DND-41 (cell line): ENCODE results near the gene PPAT.

Experiments used
- ATAC-seq: fragments of 200-7000 bp; cut with Tn5 transposase; 3 replicates; pipeline ENCODE4 v1.9.1; 2021; ENCODE audit warnings: low read depth; ENCODE audit not compliant: insufficient read depth
- DNase-seq: peaks from one replicate; pipeline ENCODE4 v3.0.0-alpha.2; 2020
- H2AFZ ChIP-seq: 2 replicates; pipeline ENCODE4 v1.6.0; 2012; ENCODE audit warnings: low read depth, low read length
- H3K27ac ChIP-seq: 2 replicates; pipeline ENCODE4 v1.5.1; 2012; ENCODE audit warnings: low read length, inconsistent platforms
- H3K27me3 ChIP-seq: fragments of 200-600 bp; sonication (generic); 2 replicates; pipeline ENCODE4 v1.6.0; 2012; ENCODE audit warnings: low read length, mild to moderate bottlenecking, inconsistent platforms; ENCODE audit not compliant: insufficient read depth, poor library complexity
- H3K36me3 ChIP-seq: 2 replicates; pipeline ENCODE4 v1.5.1; 2012; ENCODE audit warnings: low read length, inconsistent platforms; ENCODE audit not compliant: insufficient read depth
- H3K4me1 ChIP-seq: 2 replicates; pipeline ENCODE4 v1.5.1; 2012; ENCODE audit warnings: mild to moderate bottlenecking, low read length; ENCODE audit not compliant: insufficient read depth
- H3K4me2 ChIP-seq: 2 replicates; pipeline ENCODE4 v1.6.0; 2012; ENCODE audit warnings: mild to moderate bottlenecking, moderate library complexity, low read length, inconsistent platforms; ENCODE audit not compliant: insufficient read depth
- H3K4me3 ChIP-seq, 2 experiments: fragments of 200-600 bp in 1 of 2; shearing (Covaris generic) in 1 of 2; 2 replicates each; pipeline ENCODE4 v1.5.1; 2012 to 2016; ENCODE audit warnings: inconsistent platforms in 2 of 2, low read length in 2 of 2, mild to moderate bottlenecking in 2 of 2, low read depth in 1 of 2, moderate library complexity in 1 of 2
- H3K79me2 ChIP-seq: 2 replicates; pipeline ENCODE4 v1.6.0; 2012; ENCODE audit warnings: low read length, inconsistent platforms; ENCODE audit not compliant: insufficient read depth
- H3K9ac ChIP-seq: 2 replicates; pipeline ENCODE4 v1.6.0; 2012; ENCODE audit warnings: low read depth, mild to moderate bottlenecking, inconsistent platforms, low read length, moderate library complexity
- H3K9me3 ChIP-seq: 2 replicates; pipeline ENCODE4 v1.5.1; 2012; ENCODE audit warnings: low read length, moderate library complexity, mild to moderate bottlenecking, inconsistent platforms; ENCODE audit not compliant: insufficient read depth, severe bottlenecking
- H4K20me1 ChIP-seq: 2 replicates; pipeline ENCODE4 v1.6.0; 2012; ENCODE audit warnings: low read length; ENCODE audit not compliant: insufficient read depth
- EZH2 ChIP-seq: IDR thresholded peaks from 3 replicates; pipeline ENCODE4 v1.6.1; 2012; ENCODE audit warnings: borderline replicate concordance, low read depth, mild to moderate bottlenecking, moderate library complexity, low read length, inconsistent platforms; ENCODE audit not compliant: severe bottlenecking
- TF ChIP-seq, protein P1 (sequence below): IDR thresholded peaks from 2 replicates; pipeline ENCODE4 v1.5.1; 2012; ENCODE audit warnings: borderline replicate concordance, low read length, moderate library complexity, mild to moderate bottlenecking; ENCODE audit not compliant: poor library complexity, severe bottlenecking; ENCODE audit errors: extremely low read depth

Gene PPAT

DNA sequence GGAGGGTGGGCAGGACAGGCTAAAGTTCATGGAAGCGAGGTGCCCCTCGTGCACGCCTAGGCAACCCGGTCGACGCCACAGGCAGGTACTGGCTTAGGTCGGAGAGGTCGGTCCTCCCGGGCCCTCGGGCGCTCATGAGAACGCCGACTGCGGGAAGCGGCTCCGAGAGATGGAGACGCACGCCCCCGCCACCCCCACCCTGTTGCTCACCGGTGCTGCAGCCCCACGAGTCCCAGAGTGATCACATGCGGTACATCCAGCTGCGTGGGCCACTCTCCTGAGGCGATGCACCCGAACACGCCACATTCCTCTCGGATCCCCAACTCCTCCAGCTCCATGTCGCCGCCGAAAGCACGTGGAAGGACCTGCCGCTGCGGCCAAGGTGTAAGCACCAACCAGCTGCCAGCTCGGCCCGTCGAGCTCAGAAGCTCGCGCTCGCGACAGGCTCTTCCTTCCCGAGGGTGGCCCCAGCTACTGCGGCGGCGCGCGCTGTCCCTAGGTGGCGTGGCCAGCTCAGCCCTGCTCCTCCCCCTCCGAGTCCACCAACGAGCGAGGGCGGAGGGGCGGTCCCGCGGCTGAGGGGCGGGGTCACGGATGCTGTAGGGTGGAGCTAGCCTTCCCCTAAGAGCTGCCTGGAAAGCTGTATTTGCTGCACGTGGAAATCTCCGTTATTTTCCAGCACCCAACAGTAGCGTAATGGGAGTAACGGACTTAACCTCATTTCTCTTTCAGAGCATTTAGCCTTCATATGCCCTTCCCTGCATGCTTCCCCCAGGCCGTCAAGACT is at the start of gene PPAT:
TSS of gene PPAT (minus strand) at position 476 of the 787 bp plus-strand sequence. CDS start at position 338, 138 bp downstream.
- Histone ChIP-seq H3K36me3 (peaks cover 20% of the 10 kb centered on the region), H2AFZ (peak within 1 kb of the TSS; percentile 97), H3K4me1 (peaks cover 56% of the 10 kb centered on the region), H3K4me2 (peak within 1 kb of the TSS; percentile 89), H3K27ac (peak within 1 kb of the TSS; percentile 100), H3K27me3 (no peaks in the 10 kb centered on the region), H3K9me3 (no peaks in the 10 kb centered on the region), H3K4me3 (peak within 1 kb of the TSS; percentile 83 to 99), H3K79me2 (peaks cover 94% of the 10 kb centered on the region), H3K9ac (peak within 1 kb of the TSS; percentile 87), H4K20me1 (peaks cover 44% of the 10 kb centered on the region)
- peak; percentile 76 for ATAC-seq
- DNase-seq, result peak; percentile 98
- TF ChIP-seq, protein P1, sequence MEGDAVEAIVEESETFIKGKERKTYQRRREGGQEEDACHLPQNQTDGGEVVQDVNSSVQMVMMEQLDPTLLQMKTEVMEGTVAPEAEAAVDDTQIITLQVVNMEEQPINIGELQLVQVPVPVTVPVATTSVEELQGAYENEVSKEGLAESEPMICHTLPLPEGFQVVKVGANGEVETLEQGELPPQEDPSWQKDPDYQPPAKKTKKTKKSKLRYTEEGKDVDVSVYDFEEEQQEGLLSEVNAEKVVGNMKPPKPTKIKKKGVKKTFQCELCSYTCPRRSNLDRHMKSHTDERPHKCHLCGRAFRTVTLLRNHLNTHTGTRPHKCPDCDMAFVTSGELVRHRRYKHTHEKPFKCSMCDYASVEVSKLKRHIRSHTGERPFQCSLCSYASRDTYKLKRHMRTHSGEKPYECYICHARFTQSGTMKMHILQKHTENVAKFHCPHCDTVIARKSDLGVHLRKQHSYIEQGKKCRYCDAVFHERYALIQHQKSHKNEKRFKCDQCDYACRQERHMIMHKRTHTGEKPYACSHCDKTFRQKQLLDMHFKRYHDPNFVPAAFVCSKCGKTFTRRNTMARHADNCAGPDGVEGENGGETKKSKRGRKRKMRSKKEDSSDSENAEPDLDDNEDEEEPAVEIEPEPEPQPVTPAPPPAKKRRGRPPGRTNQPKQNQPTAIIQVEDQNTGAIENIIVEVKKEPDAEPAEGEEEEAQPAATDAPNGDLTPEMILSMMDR, result peak; percentile 25
- no peak for TF ChIP-seq EZH2

DNA sequence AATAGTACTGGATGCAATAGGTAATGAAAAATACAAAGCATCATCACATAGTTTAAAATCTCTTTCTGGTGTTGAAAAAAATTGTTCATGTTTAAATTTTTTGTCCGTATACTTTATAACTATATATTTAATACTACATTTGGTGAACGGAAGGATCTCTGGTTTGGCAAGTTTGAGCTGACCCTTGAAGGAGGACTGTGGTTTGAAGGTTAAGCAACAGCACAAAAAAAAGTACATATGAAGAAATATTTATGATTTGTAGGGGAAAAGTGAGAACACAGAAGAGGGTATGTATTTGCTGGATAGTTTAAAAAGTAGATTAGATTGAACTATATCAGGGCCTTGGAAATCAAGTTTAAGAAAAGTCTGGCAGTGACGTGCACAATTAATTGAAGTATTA is 45.3 kb upstream of the PPAT start:
- Histone ChIP-seq H4K20me1 (no peaks in the 10 kb centered on the region), H3K27ac (no peak overlapping the region), H3K9ac (no peak overlapping the region), H3K4me1 (no peaks in the 10 kb centered on the region), H3K36me3 (peaks cover 84% of the 10 kb centered on the region), H3K27me3 (no peaks in the 10 kb centered on the region), H2AFZ (no peak overlapping the region), H3K79me2 (no peaks in the 10 kb centered on the region), H3K4me2 (no peak overlapping the region), H3K4me3 (no peak overlapping the region), H3K9me3 (no peaks in the 10 kb centered on the region)
- DNase-seq (no peak), ATAC-seq (no peak)
- no peak for TF ChIP-seq EZH2
- TF ChIP-seq, protein P1, result no peak

DNA sequence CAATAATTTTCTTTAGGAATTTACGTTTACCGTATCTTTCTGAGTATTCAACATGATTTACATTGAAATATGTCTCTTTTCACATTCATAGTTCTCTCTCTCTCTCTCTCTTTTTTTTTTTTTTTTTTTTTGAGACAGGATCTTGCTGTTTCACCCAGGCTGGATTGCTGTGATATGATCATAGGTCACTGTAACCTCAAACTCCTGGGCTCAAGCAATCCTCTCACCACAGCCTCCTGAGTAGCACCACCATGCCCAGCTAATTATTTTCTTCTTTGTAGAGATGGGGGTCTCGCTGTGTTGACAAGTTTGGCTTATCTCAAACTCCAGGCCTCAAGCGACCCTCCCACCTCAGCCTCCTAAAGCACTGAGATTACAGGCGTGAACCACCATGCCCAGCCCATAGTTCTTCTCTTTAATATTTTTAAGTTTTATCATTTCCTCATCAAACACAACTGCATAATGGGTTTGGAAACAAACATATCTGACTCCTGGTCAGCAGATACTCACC is 41.8 kb upstream of the PPAT start:
- Histone ChIP-seq H3K4me3 (no peak overlapping the region), H3K9ac (no peak overlapping the region), H3K9me3 (no peaks in the 10 kb centered on the region), H4K20me1 (no peaks in the 10 kb centered on the region), H3K4me2 (no peak overlapping the region), H2AFZ (no peak overlapping the region), H3K36me3 (peaks cover 82% of the 10 kb centered on the region), H3K4me1 (no peaks in the 10 kb centered on the region), H3K27me3 (no peaks in the 10 kb centered on the region), H3K27ac (no peak overlapping the region), H3K79me2 (0 out of 2 replicates have a peak, but pooled peaks cover 2% of the 10 kb centered on the region)
- no peak for TF ChIP-seq EZH2
- TF ChIP-seq, protein P1, result no peak
- no peak for ATAC-seq
- no peak for DNase-seq
